T-helper 2 cell treated with Interferon-gamma antibody and Interleukin-4, amounts not matched to agents 5 μg/mL and 100 μg/mL, for 36 hours (primary cell): Measurements from ENCODE around the gene FAM13C.

ENCODE experiments used
- DNase-seq: peaks from one replicate; pipeline ENCODE4 v3.0.0; 2021; ENCODE audit warnings: low spot score
- H3K27ac Mint-ChIP-seq: one replicate; pipeline ENCODE4 v1.8.0; 2021; ENCODE audit warnings: mild to moderate bottlenecking, mixed read lengths
- H3K27me3 Mint-ChIP-seq: one replicate; pipeline ENCODE4 v1.8.0; 2021; ENCODE audit warnings: low read depth, mixed read lengths
- H3K36me3 Mint-ChIP-seq: one replicate; pipeline ENCODE4 v1.8.0; 2021; ENCODE audit warnings: low read depth, mixed read lengths
- H3K4me1 Mint-ChIP-seq: one replicate; pipeline ENCODE4 v1.8.0; 2021; ENCODE audit warnings: low read depth, mixed read lengths
- H3K4me3 Mint-ChIP-seq: one replicate; pipeline ENCODE4 v1.8.0; 2022; ENCODE audit warnings: mild to moderate bottlenecking, moderate library complexity, mixed read lengths
- H3K9me3 Mint-ChIP-seq: one replicate; pipeline ENCODE4 v1.8.0; 2021; ENCODE audit warnings: mixed read lengths

FAM13C gene

DNA sequence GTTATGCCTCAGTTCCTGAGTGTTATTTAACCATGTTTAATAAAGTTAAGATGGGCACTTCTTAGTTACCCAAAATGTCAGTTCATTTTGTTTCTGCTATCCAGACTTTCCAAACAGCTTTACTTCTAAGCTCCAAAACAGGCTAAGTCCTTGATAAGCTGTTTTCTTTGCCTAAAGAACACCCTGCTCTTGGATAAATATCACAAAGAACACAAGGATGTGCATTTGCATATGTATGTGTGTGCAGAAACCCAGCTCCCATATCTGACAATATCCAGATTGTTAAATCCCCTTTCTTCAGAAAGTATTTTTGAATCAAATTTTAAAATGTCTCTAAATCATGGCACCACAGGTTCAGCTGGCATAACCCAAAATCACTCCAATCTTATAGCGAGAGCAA lies 19.6 kb downstream of the FAM13C start:
- no peak for DNase-seq
- Mint-ChIP-seq H3K27me3 (no peaks in the 10 kb centered on the region), H3K9me3 (peaks cover 3% of the 10 kb centered on the region), H3K4me3 (no peak overlapping the region), H3K27ac (no peak overlapping the region), H3K36me3 (no peaks in the 10 kb centered on the region), H3K4me1 (no peaks in the 10 kb centered on the region)

DNA sequence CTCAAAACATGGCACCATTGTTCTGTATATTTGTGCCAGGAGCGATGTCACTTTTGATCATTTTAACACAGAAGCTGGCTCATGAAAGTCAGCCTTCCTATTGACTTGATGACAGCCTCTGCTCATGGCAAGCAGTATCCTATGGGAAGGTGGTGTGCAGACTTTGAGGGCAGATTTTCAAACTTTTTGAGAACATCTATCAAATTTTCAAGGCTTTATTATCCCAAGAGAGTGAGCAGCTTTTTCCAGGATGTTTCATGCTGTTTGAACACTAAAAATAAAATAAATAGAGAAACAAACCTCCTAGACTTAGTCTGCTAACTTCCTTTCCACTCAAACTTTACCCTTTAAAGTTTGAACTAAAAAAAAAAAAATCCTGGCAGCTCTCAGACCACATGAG lies 20.3 kb downstream of the FAM13C start:
- H3K27ac Mint-ChIP-seq = no peak overlapping the region
- H3K9me3 Mint-ChIP-seq = peaks cover 3% of the 10 kb centered on the region
- no peaks in the 10 kb centered on the region for H3K27me3 Mint-ChIP-seq
- DNase-seq = no peak
- no peak overlapping the region for H3K4me3 Mint-ChIP-seq
- no peaks in the 10 kb centered on the region for H3K36me3 Mint-ChIP-seq
- no peaks in the 10 kb centered on the region for H3K4me1 Mint-ChIP-seq

DNA sequence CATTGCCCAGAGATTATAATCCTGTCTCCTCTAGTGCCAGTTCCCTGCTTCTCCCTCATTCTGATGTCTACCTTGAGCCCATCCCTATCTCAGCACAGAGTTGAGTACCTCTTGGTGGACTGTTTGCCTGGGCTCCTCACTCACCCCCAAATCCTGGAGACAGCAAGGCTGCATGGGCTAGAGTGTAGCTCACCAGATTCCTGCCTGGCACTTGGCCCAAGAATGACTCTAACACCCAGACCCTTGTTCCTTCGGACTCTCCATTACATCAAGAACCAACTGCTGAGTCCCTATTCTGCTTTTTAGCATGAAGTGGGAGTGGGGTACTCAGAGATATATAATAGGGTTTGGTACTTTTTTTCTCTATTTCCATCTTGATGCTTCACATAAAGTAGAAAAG lies 22.1 kb downstream of the FAM13C start:
- H3K27me3 Mint-ChIP-seq = no peaks in the 10 kb centered on the region
- no peak for DNase-seq
- H3K36me3 Mint-ChIP-seq = no peaks in the 10 kb centered on the region
- peaks cover 3% of the 10 kb centered on the region for H3K9me3 Mint-ChIP-seq
- H3K4me1 Mint-ChIP-seq = no peaks in the 10 kb centered on the region
- no peak overlapping the region for H3K27ac Mint-ChIP-seq
- no peak overlapping the region for H3K4me3 Mint-ChIP-seq

DNA sequence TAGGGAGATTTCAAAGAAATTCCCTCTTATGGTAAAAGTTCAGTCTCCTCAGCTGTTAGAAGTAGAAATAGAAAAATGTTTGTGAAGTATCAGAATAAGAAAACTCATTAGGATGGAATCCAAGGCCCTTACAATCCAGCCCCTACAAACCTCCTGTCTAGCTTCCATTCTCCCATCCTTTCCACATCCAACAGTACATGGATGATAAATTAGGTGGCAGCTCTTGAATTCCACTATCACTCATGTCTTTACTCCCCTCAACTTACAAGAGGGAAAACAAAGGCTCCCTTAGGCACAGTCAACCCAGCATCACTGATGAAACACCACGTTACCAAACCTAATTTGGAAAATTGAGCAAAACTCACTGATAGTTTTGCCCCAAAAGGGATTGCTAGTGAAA lies 23.0 kb downstream of the FAM13C start:
- no peak for DNase-seq
- no peak overlapping the region for H3K4me3 Mint-ChIP-seq
- H3K36me3 Mint-ChIP-seq = no peaks in the 10 kb centered on the region
- no peaks in the 10 kb centered on the region for H3K27me3 Mint-ChIP-seq
- H3K9me3 Mint-ChIP-seq = peaks cover 3% of the 10 kb centered on the region
- no peaks in the 10 kb centered on the region for H3K4me1 Mint-ChIP-seq
- no peak overlapping the region for H3K27ac Mint-ChIP-seq

DNA sequence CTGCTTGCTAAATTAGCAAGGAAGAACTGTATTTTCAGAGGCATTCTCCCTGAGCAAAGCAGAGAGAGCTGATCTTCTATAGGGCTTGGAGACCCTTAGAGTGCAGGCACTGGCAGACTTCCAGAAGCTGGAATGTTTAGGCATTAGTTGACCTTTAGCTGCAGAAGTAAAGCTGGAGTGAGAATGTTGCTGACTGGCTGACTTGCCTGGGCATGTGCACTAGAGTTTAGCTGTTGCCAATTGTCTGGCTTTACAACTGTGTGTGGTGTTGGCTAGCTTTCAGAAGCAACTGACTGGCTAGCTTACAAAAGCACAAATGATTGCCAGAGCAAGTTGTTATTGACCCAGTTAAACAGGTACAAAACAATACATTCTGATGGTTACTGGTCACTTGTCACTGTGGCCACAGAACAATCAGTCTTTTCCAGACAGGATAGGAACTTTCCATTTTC lies 25.1 kb downstream of the FAM13C start:
- no peaks in the 10 kb centered on the region for H3K9me3 Mint-ChIP-seq

DNA sequence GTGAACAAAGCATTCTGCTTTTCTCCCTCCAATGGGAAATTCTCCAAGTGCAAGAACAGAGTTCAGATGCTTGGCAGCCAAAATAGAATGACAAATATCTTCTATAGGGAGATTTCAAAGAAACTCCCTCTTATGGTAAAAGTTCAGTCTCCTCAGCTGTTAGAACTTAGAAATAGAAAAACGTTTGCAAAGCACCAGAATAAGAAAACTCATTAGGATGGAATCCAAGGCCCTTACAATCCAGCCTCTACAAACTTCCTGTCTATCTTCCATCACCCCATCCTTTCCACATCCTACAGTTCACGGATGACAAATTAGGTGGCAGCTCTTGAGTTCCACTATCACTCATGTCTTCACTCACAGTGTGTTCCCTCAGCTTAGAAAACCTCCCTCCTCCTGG lies 25.7 kb downstream of the FAM13C start:
- no peak overlapping the region for H3K4me3 Mint-ChIP-seq
- H3K9me3 Mint-ChIP-seq = no peaks in the 10 kb centered on the region
- no peaks in the 10 kb centered on the region for H3K27me3 Mint-ChIP-seq
- no peak for DNase-seq
- no peaks in the 10 kb centered on the region for H3K36me3 Mint-ChIP-seq
- H3K27ac Mint-ChIP-seq = no peak overlapping the region
- H3K4me1 Mint-ChIP-seq = no peaks in the 10 kb centered on the region

More for the DNA sequence above, 25.1 kb downstream of the FAM13C start:
- no peak overlapping the region for H3K27ac Mint-ChIP-seq
- H3K27me3 Mint-ChIP-seq = no peaks in the 10 kb centered on the region
- DNase-seq = no peak
- H3K4me1 Mint-ChIP-seq = no peaks in the 10 kb centered on the region
- H3K36me3 Mint-ChIP-seq = no peaks in the 10 kb centered on the region
- no peak overlapping the region for H3K4me3 Mint-ChIP-seq

DNA sequence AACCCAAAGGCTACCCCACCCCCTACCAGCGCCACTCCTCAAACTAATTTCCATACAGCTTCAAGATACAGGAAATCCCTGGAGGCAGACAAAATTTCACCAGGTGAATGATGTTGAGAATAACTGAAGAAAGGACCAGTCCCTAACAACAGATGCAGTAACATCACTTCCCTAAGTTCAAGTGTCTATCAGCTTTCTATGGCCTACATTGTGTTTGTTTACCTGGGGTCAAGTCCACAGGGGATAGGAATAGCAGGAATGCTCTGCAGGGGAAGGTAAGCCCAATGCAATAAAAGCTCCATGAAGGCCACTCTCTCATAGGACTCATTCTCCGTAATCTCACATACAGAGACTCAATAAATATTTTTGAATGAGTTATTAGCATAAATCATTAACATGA lies 26.9 kb downstream of the FAM13C start:
- H3K27me3 Mint-ChIP-seq = no peaks in the 10 kb centered on the region
- no peaks in the 10 kb centered on the region for H3K9me3 Mint-ChIP-seq
- no peaks in the 10 kb centered on the region for H3K36me3 Mint-ChIP-seq
- H3K4me1 Mint-ChIP-seq = no peaks in the 10 kb centered on the region
- H3K4me3 Mint-ChIP-seq = no peak overlapping the region
- DNase-seq = no peak
- H3K27ac Mint-ChIP-seq = no peak overlapping the region

DNA sequence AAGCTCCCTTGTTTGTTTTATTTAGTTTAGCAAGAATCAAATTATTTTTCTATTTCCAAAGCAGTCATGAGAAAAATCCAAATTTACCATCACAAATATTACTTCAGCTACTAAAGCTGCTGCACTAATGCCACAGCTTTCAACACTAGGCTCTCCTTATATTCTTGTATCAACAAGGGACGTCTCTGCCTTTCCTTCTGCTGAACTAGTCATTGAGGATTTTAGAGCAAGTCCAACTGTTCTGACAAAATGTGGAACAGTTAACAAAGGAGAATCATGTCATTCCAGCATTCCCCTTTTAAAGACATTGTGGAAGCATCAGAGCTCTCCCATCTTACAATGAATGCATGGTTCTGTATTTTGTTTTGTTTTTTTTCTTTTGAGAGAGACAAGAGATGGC lies 28.6 kb downstream of the FAM13C start:
- H3K27ac Mint-ChIP-seq = no peak overlapping the region
- no peak for DNase-seq
- H3K4me1 Mint-ChIP-seq = no peaks in the 10 kb centered on the region
- no peaks in the 10 kb centered on the region for H3K36me3 Mint-ChIP-seq
- H3K4me3 Mint-ChIP-seq = no peak overlapping the region
- H3K9me3 Mint-ChIP-seq = no peaks in the 10 kb centered on the region
- no peaks in the 10 kb centered on the region for H3K27me3 Mint-ChIP-seq

DNA sequence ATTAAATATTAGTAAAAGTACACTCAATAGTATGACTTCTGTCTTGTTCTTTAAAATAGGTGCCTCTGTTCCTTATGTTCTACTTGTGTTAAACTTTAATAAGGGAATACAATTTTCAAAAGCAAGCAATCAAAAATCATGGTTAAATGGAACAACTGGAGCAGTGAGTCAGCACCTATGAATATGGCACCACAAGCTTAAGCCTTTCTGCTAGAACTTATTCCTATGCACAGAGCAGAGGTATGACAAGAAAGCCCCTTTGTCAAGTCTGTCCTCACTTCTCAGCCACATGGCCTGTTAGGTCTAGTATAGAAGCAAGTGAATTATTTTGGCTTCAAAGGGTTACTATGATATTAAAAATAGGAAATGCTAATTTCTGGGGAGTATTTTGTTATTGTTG lies 29.8 kb downstream of the FAM13C start:
- Mint-ChIP-seq H3K4me3 (no peak overlapping the region), H3K27ac (no peak overlapping the region), H3K4me1 (no peaks in the 10 kb centered on the region), H3K27me3 (no peaks in the 10 kb centered on the region), H3K36me3 (no peaks in the 10 kb centered on the region), H3K9me3 (no peaks in the 10 kb centered on the region)
- no peak for DNase-seq

DNA sequence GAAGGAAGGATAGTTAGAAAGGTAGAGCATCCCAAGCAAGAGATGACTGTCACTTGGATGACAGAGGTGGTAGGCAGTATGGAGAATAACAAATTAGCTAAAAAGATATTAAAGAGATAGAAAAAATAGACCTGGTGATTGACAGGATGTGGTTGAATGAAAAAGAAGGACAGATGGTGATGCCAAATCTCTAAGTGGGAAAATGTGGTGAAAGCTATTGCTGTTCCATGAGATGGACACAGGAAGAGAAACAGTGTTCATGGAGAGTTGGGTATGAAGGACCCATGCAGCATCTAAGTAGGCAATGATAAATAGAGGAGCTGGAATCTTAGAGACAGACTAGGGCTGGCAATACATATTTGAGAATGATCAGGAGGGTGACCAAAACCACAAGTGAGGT lies 30.7 kb downstream of the FAM13C start:
- no peak for DNase-seq
- Mint-ChIP-seq H3K36me3 (no peaks in the 10 kb centered on the region), H3K4me3 (no peak overlapping the region), H3K9me3 (no peaks in the 10 kb centered on the region), H3K4me1 (no peaks in the 10 kb centered on the region), H3K27me3 (no peaks in the 10 kb centered on the region), H3K27ac (no peak overlapping the region)

DNA sequence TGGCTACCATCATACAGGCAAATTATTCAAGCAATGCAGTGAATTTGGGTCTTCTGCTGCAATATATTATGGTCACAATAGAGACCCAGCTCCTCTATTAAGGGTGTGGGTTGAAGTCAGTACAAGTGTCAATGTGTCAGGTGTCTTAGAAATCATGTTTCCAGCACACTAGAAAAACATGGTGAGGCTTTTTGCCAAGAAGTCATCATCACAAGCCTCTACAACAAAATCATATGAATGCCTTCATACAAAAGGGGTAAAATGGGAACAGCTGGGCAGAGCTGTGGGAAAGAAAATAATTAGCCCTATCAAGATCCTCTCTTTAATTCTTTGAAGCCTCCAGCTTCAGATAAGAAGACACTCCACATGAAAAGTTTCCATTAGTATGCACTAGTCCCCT lies 37.2 kb downstream of the FAM13C start:
- H3K4me1 Mint-ChIP-seq = no peaks in the 10 kb centered on the region
- H3K27me3 Mint-ChIP-seq = no peaks in the 10 kb centered on the region
- H3K36me3 Mint-ChIP-seq = no peaks in the 10 kb centered on the region
- H3K9me3 Mint-ChIP-seq = no peaks in the 10 kb centered on the region
- H3K4me3 Mint-ChIP-seq = no peak overlapping the region
- no peak for DNase-seq
- H3K27ac Mint-ChIP-seq = no peak overlapping the region

DNA sequence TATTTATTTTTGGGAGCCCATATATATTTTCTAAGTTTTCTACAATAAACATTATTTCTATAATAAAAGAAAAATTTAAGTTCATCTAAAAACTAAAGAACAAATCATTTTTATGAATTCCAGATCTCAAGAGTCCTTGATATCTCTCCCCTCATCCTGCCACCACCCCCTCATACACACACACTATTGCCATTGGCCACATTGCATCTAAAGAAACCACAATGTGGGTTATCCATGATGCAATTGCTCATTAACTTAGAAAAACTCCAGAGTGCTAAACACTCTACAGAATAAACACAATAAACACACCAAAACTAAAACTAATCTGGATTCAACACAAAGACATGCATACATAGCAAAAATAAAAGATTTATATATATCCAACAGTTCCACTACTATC lies 37.8 kb downstream of the FAM13C start:
- H3K4me3 Mint-ChIP-seq = no peak overlapping the region
- no peak overlapping the region for H3K27ac Mint-ChIP-seq
- no peaks in the 10 kb centered on the region for H3K9me3 Mint-ChIP-seq
- H3K4me1 Mint-ChIP-seq = no peaks in the 10 kb centered on the region
- no peaks in the 10 kb centered on the region for H3K36me3 Mint-ChIP-seq
- no peaks in the 10 kb centered on the region for H3K27me3 Mint-ChIP-seq
- no peak for DNase-seq

DNA sequence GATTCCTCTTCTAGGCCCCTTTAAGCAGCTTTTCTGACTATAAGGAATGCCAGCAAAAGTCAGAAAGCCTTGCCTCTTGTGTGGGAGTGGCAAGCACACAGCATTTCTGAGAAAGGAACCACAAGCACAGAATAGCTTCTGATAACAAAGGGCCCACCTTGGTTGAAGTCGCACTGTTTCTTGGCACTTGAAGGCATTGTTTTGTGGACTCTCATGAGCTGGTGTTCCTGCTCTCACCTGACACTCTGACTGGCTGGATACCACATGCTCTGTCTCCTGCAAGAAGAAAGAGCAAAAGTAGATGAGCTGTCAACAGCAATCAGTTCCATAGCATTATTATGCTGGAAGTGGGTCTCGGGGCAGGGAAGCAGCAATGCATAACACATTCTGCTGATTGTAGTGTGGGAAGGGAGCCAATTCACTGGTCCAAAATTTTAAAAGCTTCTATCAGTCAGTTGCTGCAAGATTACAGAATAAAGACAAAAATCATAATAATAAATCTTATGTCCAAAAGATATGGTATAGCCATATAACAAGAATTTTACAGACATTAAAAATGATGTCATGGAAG lies 38.4 kb downstream of the FAM13C start:
- Mint-ChIP-seq H3K27ac (no peak overlapping the region), H3K9me3 (no peaks in the 10 kb centered on the region), H3K36me3 (no peaks in the 10 kb centered on the region), H3K4me3 (no peak overlapping the region), H3K27me3 (no peaks in the 10 kb centered on the region), H3K4me1 (no peaks in the 10 kb centered on the region)
- no peak for DNase-seq

DNA sequence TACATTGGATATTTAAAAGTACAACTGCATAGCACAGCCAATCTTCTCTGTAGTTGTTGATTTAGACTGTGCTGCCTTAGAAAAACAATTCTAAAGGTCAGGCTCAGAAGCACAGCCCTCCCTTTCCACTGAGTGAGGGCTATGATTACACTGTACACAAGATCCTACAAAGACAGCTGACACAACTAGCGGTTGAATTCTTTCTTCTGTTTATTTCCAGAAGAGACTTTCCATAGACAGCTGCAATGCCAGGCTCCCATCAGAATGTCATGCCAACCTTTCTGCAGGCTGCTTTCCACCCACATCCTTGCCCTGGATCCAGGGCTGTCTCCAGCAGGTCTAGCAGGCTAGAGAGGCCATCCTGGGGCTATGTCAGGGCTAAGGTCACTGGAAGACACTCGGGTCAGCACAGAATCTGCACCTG lies 39.3 kb downstream of the FAM13C start:
- H3K36me3 Mint-ChIP-seq = no peaks in the 10 kb centered on the region
- H3K27me3 Mint-ChIP-seq = no peaks in the 10 kb centered on the region
- no peak for DNase-seq
- no peak overlapping the region for H3K27ac Mint-ChIP-seq
- H3K4me1 Mint-ChIP-seq = no peaks in the 10 kb centered on the region
- H3K9me3 Mint-ChIP-seq = no peaks in the 10 kb centered on the region
- no peak overlapping the region for H3K4me3 Mint-ChIP-seq

DNA sequence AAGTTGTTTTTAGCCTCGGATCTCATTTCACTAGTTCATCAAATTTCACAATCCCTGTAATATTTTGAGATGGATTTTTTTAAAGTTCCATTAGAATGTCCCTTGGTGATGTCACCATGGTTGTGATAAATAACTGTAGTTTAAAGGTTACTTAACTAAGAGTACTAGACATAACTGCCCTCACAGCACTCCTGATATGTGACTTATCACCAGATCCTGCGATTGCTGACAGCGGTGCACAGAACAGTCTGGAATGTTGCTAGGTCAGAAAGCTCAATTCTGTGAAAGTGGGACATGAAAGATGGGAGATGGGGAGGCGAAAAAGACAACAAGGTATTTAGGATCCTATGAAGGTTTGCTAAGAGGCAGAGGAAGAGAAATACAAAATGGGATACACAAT lies 40.2 kb downstream of the FAM13C start:
- H3K4me1 Mint-ChIP-seq = no peaks in the 10 kb centered on the region
- no peaks in the 10 kb centered on the region for H3K36me3 Mint-ChIP-seq
- no peak overlapping the region for H3K27ac Mint-ChIP-seq
- H3K27me3 Mint-ChIP-seq = no peaks in the 10 kb centered on the region
- H3K9me3 Mint-ChIP-seq = no peaks in the 10 kb centered on the region
- DNase-seq = no peak
- no peak overlapping the region for H3K4me3 Mint-ChIP-seq
